Activated gamma-delta T cell treated with anti-CD3 and anti-CD28 coated beads, Interleukin-2, amount 50 U/mL, for 16 hours (primary cell): ENCODE results near the gene TBC1D4.
"Not testable (repeated sequence)": the region's sequence is repeated elsewhere in the genome, so short reads cannot be mapped to it uniquely, and the experiment has no call there.

Experiments used
- DNase-seq: peaks from one replicate; pipeline ENCODE4 v3.0.0-alpha.2; 2020; ENCODE audit warnings: low read depth

The TBC1D4 gene

GRCh38 chr13:75273695-75274094, 208.3 kb downstream of the TBC1D4 start:
- not testable (repeated sequence) for DNase-seq

GRCh38 chr13:75271846-75272245, 210.1 kb downstream of the TBC1D4 start:
- no peak for DNase-seq

GRCh38 chr13:75268481-75268880, 213.5 kb downstream of the TBC1D4 start:
- DNase-seq = not testable (repeated sequence)

- no peak for DNase-seq
These were observed 217.4 kb downstream of the TBC1D4 start for GRCh38 chr13:75264611-75265010.

- DNase-seq = no peak
These were observed 218.1 kb downstream of the TBC1D4 start for GRCh38 chr13:75263741-75264407.

GRCh38 chr13:75258159-75258782, 223.7 kb downstream of the TBC1D4 start:
- DNase-seq = no peak

GRCh38 chr13:75256922-75257321, 225.0 kb downstream of the TBC1D4 start:
- DNase-seq = no peak

- DNase-seq = no peak
These were observed 226.3 kb downstream of the TBC1D4 start for GRCh38 chr13:75255653-75256052.

- no peak for DNase-seq
These were observed 226.8 kb downstream of the TBC1D4 start for GRCh38 chr13:75255147-75255546.

GRCh38 chr13:75251188-75251587, 230.8 kb downstream of the TBC1D4 start:
- DNase-seq = no peak

GRCh38 chr13:75250526-75251178, 231.3 kb downstream of the TBC1D4 start:
- DNase-seq = no peak

GRCh38 chr13:75245578-75245977, 236.4 kb downstream of the TBC1D4 start:
- not testable (repeated sequence) for DNase-seq

- DNase-seq = not testable (repeated sequence)
These were observed 241.7 kb downstream of the TBC1D4 start for GRCh38 chr13:75240240-75240639.

GRCh38 chr13:75236774-75237173, 245.2 kb downstream of the TBC1D4 start:
- no peak for DNase-seq
